GM23338 (cell line): ENCODE data around the gene BCAS1.

Source experiments
- CREB1 ChIP-seq: fragments of 250-450 bp; sonication (Bioruptor Pico); IDR thresholded peaks from 2 replicates; pipeline ENCODE4 v1.5.0; 2020; ENCODE audit warnings: low read depth, mild to moderate bottlenecking, moderate library complexity
- EZH2 ChIP-seq: fragments of 200-600 bp; sonication (generic); IDR thresholded peaks from one replicate; pipeline ENCODE4 v1.8.0; 2017; ENCODE audit warnings: antibody characterized with exemption, mild to moderate bottlenecking, low read depth; ENCODE audit not compliant: unreplicated experiment
- EZH2phosphoT487 ChIP-seq: fragments of 200-600 bp; sonication (generic); IDR thresholded peaks from one replicate; pipeline ENCODE4 v1.8.1; 2018; ENCODE audit warnings: antibody characterized with exemption; ENCODE audit not compliant: unreplicated experiment
- POLR2AphosphoS5 ChIP-seq: IDR thresholded peaks from 2 replicates; pipeline ENCODE4 v1.6.1; 2016; ENCODE audit warnings: antibody characterized with exemption, low read depth
- STAT1 ChIP-seq: IDR thresholded peaks from one replicate; pipeline ENCODE4 v1.6.1; 2016; ENCODE audit warnings: antibody characterized with exemption; ENCODE audit not compliant: unreplicated experiment
- TF ChIP-seq, protein P1 (sequence below): IDR thresholded peaks from one replicate; pipeline ENCODE4 v1.6.1; 2018; ENCODE audit warnings: antibody characterized with exemption; ENCODE audit not compliant: unreplicated experiment
- TF ChIP-seq, protein P2 (sequence below), 2 experiments: fragments of 200-600 bp in 1 of 2; sonication (generic) in 1 of 2; conservative IDR thresholded peaks; 2 replicates each; pipeline versions ENCODE4 v1.5.1 to v1.6.1; 2016 to 2017; ENCODE audit warnings: antibody characterized with exemption in 2 of 2, low read depth in 2 of 2, mild to moderate bottlenecking in 2 of 2, moderate library complexity in 1 of 2

DNA sequence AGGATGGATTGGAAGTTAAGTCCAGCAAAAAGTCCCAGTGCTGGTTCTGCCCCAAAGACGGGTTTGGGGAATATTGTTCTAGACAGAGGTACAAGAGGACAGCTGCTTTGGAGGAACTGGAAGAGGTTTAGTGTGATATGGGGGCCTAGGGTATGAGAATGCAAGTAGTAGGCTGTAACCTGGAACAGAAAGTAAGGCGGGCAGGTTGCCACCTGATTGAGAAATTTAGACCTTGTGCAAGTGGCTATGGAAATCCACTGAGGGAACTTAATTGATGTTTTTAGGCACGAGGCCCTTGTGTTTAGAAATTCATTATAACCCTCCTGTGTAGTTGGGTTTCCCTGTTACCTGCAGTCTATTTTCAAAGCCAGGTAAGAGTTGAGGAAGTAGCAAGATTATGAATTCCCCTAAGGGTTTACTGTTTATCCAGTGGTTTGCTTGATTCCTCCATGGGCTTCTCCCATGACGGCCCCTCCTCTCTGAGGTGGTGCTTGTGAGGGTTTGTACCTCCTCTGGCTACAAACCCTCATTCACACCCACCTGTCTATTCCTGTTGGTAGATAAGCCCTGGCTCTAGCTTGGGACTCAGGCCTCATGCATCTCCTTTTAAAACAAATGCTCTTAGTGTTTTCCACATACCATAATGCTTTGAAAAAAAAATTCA is 42.0 kb upstream of the BCAS1 start:
- no peak for TF ChIP-seq POLR2AphosphoS5
- no peak for TF ChIP-seq CREB1 (CRISPR knock-in tag)
- TF ChIP-seq, protein P1, sequence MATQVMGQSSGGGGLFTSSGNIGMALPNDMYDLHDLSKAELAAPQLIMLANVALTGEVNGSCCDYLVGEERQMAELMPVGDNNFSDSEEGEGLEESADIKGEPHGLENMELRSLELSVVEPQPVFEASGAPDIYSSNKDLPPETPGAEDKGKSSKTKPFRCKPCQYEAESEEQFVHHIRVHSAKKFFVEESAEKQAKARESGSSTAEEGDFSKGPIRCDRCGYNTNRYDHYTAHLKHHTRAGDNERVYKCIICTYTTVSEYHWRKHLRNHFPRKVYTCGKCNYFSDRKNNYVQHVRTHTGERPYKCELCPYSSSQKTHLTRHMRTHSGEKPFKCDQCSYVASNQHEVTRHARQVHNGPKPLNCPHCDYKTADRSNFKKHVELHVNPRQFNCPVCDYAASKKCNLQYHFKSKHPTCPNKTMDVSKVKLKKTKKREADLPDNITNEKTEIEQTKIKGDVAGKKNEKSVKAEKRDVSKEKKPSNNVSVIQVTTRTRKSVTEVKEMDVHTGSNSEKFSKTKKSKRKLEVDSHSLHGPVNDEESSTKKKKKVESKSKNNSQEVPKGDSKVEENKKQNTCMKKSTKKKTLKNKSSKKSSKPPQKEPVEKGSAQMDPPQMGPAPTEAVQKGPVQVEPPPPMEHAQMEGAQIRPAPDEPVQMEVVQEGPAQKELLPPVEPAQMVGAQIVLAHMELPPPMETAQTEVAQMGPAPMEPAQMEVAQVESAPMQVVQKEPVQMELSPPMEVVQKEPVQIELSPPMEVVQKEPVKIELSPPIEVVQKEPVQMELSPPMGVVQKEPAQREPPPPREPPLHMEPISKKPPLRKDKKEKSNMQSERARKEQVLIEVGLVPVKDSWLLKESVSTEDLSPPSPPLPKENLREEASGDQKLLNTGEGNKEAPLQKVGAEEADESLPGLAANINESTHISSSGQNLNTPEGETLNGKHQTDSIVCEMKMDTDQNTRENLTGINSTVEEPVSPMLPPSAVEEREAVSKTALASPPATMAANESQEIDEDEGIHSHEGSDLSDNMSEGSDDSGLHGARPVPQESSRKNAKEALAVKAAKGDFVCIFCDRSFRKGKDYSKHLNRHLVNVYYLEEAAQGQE: no peak
- TF ChIP-seq, protein P2, sequence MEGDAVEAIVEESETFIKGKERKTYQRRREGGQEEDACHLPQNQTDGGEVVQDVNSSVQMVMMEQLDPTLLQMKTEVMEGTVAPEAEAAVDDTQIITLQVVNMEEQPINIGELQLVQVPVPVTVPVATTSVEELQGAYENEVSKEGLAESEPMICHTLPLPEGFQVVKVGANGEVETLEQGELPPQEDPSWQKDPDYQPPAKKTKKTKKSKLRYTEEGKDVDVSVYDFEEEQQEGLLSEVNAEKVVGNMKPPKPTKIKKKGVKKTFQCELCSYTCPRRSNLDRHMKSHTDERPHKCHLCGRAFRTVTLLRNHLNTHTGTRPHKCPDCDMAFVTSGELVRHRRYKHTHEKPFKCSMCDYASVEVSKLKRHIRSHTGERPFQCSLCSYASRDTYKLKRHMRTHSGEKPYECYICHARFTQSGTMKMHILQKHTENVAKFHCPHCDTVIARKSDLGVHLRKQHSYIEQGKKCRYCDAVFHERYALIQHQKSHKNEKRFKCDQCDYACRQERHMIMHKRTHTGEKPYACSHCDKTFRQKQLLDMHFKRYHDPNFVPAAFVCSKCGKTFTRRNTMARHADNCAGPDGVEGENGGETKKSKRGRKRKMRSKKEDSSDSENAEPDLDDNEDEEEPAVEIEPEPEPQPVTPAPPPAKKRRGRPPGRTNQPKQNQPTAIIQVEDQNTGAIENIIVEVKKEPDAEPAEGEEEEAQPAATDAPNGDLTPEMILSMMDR (conservative IDR thresholded peaks at IDR 0.05; ENCODE audit: low read depth in 2 of 2): no peak
- no peak for TF ChIP-seq EZH2
- no peak for TF ChIP-seq STAT1
- TF ChIP-seq EZH2phosphoT487: no peak
